IPS-11a (cell line): ENCODE results near the gene PBX1.
"Not testable (repeated sequence)": the region's sequence is repeated elsewhere in the genome, so short reads cannot be mapped to it uniquely, and the experiment has no call there.

Experiments
- H3K4me3 ChIP-seq: one replicate; pipeline ENCODE4 v1.5.1; 2013; ENCODE audit warnings: low read depth, low read length, control low read depth

PBX1 gene

GRCh38 chr1:164589408-164589807 lies 30.4 kb downstream of the PBX1 start:
- H3K4me3 ChIP-seq, result no peak overlapping the region

- no peak overlapping the region for H3K4me3 ChIP-seq
Measured at GRCh38 chr1:164589961-164590507, 31.1 kb downstream of the PBX1 start.

DNA sequence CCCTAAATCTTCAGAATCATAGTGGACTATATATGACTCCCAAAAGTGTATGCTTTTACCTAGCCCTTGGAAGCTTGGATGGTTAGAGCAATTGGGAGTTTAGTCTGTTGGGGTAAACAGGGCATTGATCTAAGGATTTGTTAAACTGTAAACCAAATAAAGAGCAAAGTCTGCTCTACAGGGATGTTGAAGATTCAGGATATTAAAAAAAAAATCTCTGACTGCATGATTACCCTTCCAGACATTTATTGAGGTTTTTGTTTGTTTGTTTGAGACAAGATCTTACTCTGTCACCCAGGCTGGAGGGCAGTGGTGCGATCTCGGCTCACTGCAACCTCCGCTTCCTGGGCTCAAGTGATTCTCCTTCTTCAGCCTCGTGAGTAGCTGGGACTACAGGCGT lies 31.6 kb downstream of the PBX1 start:
- H3K4me3 ChIP-seq, result no peak overlapping the region

- no peak overlapping the region for H3K4me3 ChIP-seq
Measured at GRCh38 chr1:164591858-164592257, 32.9 kb downstream of the PBX1 start.

DNA sequence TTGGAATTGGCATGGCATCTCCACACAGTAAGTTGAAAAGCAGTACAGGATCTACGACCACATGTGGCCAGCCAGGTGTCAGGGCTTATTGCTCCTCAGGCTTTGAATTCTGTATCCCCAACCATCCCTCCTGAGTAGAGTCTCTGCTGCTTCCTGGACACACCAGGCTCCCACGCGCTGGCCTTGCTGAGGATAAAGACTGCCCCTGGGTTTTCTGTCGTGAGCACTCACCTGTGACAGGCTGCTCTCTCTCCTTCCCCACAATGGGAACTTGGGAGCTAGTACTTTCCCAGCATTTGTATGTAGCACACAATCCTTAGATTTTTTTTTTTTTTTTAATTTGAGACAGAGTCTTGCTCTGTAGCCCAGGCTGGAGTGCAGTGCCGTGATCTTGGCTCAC lies 33.6 kb downstream of the PBX1 start:
- H3K4me3 ChIP-seq, result no peak overlapping the region

- no peak overlapping the region for H3K4me3 ChIP-seq
Measured at GRCh38 chr1:164595212-164595611, 36.2 kb downstream of the PBX1 start.

DNA sequence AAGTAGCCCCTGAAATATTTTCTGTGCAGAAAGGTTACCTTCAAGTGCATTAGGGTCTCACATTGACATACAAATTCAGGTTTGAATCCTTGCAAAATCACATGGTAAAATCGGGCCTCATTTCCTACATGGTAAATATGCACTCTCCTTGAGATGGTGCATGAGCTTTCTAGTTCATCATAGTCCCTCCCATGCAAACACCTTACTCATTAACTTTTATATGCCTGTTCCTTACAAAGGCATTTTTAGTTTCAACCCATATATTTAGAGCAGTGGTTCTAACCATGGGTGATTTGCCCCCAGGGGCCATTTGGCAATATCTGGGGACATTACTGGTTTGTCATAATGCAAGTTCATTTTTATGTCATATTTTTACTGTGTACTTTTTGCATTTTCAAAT lies 37.2 kb downstream of the PBX1 start:
- H3K4me3 ChIP-seq, result no peak overlapping the region

DNA sequence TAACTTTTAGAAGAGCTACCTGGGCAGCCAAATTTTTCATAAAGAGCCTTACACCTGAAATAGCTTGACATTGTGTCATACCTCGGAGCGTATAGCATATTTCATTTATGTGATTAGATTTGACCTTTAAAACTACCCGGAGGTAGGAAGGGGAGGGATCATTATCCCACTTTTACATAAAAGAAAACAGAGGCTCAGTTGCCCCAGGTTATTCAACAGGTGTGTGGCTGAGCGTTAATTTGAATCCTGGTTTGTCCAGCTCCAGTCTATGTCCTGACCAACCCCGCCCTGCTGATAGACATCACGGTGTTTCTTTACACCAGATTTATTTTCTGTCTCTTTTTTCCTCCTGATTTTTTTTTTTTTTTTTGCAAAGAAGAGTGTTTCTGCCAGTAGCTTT lies 39.7 kb downstream of the PBX1 start:
- no peak overlapping the region for H3K4me3 ChIP-seq

DNA sequence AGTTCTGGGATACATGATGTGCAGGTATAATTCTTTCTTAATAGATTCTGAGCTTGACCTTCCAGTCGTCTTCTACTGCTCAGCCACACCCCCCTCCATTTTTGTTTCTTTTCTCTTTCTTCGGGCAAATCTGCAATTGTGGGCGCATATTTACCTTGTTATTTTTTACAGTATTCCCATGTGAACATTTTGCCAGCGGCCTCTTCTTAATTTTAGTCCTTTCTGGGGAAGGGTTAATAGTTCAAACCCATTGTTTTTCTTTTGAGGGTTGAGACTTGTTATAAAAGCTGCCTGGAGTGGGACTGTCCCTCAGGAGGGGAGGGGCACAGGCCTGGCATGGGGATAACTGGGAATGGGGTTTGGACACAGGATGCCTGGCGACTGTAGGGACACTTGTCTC lies 40.3 kb downstream of the PBX1 start:
- no peak overlapping the region for H3K4me3 ChIP-seq

DNA sequence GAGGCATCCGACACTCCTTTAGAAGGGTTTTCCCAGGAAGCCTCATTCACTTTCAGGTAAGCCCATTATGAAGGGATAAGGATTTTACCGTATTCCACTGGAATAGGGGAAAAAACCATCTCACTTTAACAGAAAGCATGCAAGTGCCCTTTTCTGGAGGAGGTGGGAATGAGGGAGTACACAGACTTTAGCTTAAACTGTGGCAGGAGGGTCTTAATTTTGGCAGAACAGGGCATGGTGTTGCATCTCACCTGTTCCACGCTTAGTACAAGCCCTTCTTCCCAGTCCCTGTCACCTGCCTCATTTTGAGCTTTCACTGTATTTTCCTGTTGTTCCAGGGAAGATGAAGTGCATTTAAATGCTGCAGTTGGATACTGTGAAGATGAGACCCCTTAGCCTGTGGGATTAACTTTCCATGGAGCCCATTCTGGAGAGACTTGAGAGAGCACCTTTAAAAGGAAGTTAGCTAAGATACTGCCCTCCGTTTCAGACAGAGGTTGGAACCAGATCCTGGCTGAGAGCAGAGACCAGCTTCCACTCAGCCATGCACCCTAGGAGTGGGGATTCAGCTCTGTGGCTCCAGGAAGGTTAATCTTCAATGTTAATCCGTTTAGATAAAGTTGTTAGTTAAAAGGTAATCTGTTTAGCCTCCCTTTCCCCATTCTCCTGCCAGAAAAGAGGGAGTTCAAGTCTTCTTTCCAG lies 42.6 kb downstream of the PBX1 start:
- no peak overlapping the region for H3K4me3 ChIP-seq

GRCh38 chr1:164602101-164602422 lies 43.1 kb downstream of the PBX1 start:
- no peak overlapping the region for H3K4me3 ChIP-seq

- H3K4me3 ChIP-seq, result no peak overlapping the region
Measured at GRCh38 chr1:164602480-164603093, 43.6 kb downstream of the PBX1 start.

DNA sequence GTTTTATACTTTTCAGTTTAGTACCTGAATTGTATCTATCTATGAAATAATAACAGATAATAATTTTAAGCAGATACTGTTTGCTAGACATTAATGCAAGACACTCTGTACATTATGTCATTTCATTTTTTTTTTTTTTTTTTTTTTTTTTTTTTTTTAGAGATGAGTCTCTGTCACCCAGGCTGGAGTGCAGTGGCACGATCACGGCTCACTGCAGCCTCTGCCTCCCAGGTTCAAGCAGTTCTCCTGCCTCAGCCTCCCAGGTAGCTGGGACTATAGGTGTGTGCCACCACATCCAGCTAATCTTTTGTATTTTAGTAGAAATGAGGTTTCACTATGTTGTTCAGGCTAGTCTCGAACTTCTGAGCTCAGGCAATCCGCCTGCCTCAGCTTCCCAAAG lies 44.8 kb downstream of the PBX1 start:
- not testable (repeated sequence) for H3K4me3 ChIP-seq

DNA sequence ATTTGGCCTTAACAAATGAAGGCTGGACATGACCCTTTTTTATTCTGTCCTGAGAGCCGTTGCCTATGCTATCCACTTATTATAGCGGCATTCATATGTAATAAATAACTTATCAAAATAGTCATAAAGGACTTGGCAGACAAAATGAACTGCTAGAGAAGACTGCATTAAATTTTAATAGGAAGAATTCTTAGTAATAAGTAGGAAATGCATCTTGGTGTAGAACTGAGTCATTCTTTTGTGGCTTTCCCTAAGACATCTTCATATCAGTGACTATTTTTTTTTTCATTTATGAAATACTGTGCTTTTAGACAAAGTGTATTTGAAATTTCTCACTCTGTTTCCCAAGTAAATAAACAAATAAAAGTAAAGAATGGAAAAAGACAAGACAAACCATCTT lies 45.6 kb downstream of the PBX1 start:
- no peak overlapping the region for H3K4me3 ChIP-seq

- no peak overlapping the region for H3K4me3 ChIP-seq
Measured at GRCh38 chr1:164605254-164606091, 46.5 kb downstream of the PBX1 start.

DNA sequence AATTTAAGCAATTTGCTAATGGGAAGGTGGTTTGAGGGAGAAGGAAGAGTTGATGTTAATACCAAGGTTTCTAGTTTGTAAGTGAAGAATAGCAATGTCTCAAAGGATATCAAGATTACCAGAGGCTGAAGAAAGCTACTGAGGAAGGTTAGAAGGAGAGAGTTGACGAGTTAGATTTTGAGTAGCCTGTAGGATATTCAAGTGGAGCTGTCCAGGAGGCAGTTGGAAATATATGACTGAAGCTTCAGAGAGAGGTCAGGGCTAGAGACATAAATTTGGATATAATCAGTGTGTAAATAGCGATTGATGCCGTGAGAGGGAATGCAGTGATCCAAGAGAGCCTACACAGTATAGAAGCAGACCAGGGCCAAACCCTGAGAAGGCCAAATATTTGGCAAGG lies 48.4 kb downstream of the PBX1 start:
- H3K4me3 ChIP-seq, result no peak overlapping the region

- no peak overlapping the region for H3K4me3 ChIP-seq
Measured at GRCh38 chr1:164608651-164609057, 49.7 kb downstream of the PBX1 start.

- no peak overlapping the region for H3K4me3 ChIP-seq
Measured at GRCh38 chr1:164609089-164609488, 50.1 kb downstream of the PBX1 start.

- H3K4me3 ChIP-seq, result no peak overlapping the region
Measured at GRCh38 chr1:164610538-164611222, 51.7 kb downstream of the PBX1 start.

DNA sequence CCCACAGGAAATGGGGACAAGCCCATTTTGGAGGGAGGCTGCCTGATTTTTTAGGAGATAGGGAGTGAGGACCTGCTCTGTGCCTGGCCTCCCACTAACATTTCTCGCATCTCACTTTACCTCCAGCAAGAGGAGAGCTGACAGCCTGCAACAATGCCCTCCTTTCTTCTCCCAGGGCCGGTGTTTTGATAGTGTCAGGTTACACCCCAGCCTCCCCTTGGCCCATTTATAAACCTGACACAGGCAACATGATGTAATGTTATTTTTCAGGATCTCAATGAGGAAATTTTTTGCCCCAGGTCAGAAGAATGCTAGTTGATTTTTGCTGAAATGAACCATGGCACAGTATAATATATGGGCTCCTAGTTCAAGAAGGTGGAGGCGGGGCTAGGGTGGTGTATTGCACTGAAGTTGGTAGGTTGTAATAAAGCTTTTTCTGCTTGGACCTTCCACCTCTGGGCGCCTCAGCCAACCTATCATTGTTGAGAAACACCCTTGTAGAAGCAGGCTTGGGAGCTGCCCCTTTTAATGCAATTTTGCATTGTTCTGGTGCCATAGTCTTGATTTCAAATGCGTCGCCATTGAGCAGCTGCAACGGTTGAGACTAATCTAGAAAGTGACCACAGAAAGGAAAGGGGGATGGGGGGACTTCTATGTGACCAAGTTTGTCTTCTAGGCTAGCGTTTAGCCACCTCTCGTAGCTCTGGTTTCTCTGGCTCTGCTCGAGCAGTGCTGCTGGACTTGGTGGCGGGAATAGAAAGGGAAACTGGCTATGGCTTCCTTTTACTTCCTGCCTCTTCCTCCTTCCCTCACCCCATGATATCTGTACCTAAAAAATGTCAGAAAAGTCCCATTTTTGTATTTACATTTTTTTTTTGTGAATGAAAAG lies 53.0 kb downstream of the PBX1 start:
- H3K4me3 ChIP-seq, result no peak overlapping the region
